NCI-H226 (cell line): ENCODE measurements around the gene RPL13A.
"Not testable (repeated sequence)": the region's sequence is repeated elsewhere in the genome, so short reads cannot be mapped to it uniquely, and the experiment has no call there.

ENCODE experiments used
- DNase-seq: peaks from one replicate; pipeline ENCODE4 v3.0.0-alpha.2; 2015

Gene RPL13A

GRCh38 chr19:49487277-49488045 lies at the start of gene RPL13A:
RPL13A (plus strand) TSS chr19:49487608; CDS start chr19:49487630, 22 bp downstream.
- DNase-seq = peak; percentile 96

DNA sequence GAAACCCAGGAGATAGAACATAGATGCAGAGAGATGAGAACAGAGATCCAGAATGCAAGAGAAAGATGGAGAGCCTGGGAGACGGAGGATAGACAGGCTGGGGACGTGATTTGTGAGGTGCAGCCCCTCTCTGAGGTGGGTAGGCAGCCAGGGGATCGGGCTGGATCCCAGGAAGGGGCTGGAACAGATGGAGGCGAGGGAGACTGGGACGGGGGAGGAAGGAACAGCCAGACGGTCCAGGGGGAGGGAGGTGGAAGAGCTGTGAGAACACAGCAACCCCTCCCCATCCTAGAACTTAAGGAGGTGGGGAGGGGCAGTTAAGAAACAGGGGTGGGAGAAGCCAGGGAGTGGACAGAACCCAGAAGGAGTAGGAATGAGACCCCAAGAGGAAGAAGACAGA lies 49.1 kb upstream of the RPL13A start:
- DNase-seq = no peak

GRCh38 chr19:49439836-49440235 lies 47.6 kb upstream of the RPL13A start:
- DNase-seq = no peak

DNA sequence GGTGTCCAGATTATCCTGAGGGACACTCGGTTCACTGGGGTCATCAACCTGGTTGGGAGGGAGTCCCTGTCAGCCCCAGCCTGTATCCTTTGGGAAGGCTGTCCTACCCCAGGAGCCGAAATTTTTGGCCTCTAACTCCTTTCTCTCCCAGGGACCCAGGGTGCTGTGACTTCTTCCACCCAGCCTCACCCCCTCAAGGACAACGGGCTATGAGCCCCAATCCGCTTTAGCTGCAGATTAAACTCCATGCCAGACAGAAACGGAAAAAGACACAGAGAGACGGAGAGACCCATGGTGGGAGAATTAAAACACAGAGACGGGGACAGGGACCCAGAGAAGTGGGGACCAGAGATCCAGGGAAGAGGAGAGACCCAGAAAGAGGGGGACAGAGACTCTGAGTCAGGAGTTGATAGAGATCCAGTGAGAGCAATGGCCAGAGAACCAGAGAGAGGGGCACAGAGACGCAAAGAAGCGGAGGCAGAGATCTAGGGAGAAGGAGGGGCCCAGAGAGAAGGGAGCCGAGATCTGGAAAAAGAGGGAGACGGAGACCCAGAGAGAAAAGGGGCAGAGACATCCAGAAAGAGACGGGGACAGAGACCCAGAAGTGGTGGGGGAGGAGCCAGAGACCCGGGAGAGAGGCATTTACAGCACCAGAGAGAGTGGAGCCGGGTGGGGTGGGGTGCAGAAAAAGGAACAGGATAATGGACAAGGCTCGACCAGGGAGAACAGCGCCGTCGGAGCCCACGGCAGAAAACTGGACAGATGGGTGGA lies 46.8 kb upstream of the RPL13A start:
- no peak for DNase-seq

GRCh38 chr19:49441210-49441959 lies 46.0 kb upstream of the RPL13A start, which contains the start of gene SLC17A7:
SLC17A7 (minus strand) TSS chr19:49441527; CDS start chr19:49441379, 148 bp downstream.
- no peak for DNase-seq

GRCh38 chr19:49441960-49442350 lies 45.5 kb upstream of the RPL13A start:
- DNase-seq = no peak

- DNase-seq = no peak
These were observed 45.1 kb upstream of the RPL13A start for GRCh38 chr19:49442354-49442753.

DNA sequence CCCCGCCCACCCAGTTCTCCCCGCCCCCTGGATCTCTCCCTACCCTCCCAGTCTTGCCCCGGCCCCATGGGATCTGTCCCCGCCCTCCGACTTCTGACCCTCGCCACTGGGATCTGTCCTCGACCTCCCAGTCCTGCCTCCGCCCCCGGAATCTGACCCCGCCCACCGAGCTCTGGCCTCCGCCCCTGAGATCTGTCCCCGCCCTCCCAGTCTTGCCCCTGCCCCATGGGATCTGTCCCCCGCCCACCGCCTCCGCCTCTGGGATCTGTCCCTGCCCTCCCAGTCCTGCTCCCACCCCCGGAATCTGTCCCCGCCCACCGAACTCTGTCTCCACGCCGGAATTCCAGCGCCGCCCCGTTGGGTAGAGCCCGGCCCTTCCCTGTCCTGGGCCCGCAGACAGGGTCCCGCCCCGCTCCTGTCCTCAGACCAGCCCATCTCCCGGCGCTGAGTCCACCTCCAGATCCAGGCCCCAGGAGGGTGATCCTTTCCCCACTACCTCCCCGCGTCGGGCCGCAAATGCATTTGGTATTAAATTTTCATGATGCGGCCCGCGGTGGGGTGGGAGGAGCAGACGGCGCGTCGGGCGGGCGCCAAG lies 44.5 kb upstream of the RPL13A start:
- peak; percentile 88 for DNase-seq

- DNase-seq = peak; percentile 91
These were observed 43.9 kb upstream of the RPL13A start for GRCh38 chr19:49443366-49444099.

DNA sequence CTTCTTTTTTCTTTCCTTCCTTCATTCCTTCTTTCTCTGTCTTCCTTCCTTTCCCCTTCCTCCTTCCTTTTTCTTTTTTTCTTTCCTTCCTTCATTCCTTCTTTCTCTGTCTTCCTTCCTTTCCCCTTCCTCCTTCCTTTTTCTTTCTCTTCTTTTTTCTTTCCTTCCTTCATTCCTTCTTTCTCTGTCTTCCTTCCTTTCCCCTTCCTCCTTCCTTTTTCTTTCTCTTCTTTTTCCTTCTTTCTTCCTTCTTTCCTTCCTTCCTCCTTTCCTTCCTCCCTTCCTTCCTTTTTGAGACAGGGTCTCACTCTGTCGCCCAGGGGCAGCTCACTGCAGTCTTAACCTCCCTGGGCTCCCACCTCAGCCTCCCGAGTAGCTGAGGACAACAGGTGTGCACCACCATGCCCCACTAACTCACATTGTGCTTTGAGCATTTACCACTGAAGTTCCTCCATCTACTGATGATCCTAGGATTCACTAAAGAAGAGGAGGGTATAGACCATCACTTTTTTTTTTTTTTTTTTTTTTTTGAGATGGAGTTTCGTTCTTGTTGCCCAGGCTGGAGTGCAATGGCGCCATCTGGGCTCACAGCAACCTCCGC lies 43.2 kb upstream of the RPL13A start:
- not testable (repeated sequence) for DNase-seq

DNA sequence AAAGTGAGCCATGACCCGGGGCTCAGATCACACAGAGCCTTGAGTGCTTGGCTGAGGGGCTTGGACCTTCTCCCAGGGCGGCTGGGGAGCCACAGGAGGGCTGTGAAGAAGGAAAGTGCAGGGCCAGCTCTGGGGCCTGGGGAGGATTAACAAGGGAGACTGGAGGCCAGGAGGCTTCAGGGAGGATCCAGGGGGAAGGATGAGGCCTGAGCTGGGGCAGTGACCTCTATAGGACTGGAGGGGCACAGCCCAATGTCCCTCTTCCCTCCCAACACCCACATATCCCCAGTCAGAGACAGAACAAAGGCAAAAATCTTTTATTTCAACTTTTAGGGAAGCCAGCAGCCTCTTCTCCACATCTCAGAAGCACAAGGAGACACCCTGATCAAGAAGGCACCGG lies 41.4 kb upstream of the RPL13A start:
- no peak for DNase-seq

- peak; percentile 25 for DNase-seq
These were observed 39.6 kb upstream of the RPL13A start for GRCh38 chr19:49447485-49448431.

GRCh38 chr19:49448432-49448786 lies 39.0 kb upstream of the RPL13A start:
- no peak for DNase-seq

DNA sequence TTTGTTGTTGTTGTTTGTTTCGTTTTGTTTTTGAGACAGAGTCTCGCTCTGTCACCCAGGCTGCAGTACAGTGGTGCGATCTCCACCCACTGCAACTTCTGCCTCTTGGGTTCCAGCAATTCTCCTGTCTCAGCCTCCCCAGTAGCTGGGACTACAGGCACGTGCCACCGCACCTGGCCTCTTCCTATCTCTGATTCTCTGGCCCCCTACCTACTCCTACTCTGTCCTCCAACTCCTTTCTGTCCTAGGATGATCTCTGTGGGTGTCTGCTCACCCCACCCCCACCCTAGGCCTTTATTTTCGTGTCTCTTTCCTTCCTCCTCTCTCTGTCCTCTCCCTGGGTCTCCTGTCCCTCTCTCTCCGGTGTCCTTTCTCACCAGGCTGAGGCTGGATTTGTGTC lies 37.0 kb upstream of the RPL13A start:
- no peak for DNase-seq

DNA sequence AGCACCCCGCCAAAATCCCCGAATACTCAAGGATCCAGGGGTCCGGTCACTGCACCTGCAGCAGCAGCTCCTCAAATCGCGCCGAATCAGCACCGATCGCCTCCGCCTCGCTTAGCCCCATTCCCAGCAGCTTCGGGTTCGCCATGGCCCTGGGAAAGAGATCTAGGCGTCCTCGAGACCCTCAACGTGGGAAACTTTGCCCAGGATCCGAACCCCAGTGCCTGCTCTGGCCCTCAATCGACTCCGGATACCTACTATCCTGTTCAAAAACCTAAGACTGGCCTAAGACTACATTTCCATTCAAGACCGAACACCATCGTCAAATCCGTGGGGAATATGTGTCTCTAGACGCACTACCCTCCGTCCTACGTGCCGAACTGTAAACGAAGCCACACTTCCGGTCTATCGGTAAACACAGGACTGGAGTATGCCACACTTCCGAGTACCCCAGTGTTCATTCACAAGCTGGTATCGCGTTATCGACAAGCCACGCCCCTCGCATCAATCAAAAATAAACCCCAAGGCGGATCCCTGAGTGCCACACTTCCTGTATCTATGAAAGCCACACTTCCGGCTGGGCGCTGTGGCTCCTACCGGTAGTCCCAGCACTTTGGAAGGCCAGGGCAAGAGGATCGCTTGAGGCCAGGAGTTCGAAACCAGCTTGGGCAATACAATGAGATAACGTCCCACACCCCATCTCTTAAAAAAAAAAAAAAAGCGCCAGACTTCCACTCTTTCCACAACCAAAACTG lies 35.8 kb upstream of the RPL13A start, which contains the start of gene PIH1D1:
TSS of gene PIH1D1 (minus strand) at position 385 of the 752 bp plus-strand sequence. CDS start at position 145, 240 bp downstream.
- peak; percentile 97 for DNase-seq

GRCh38 chr19:49453013-49453756 lies 34.2 kb upstream of the RPL13A start, which contains the start of gene ALDH16A1:
ALDH16A1 (plus strand) TSS chr19:49453225; CDS start chr19:49453332, 107 bp downstream.
- DNase-seq = peak; percentile 96

GRCh38 chr19:49453757-49454240 lies 33.6 kb upstream of the RPL13A start:
- DNase-seq = no peak

- DNase-seq = no peak
These were observed 31.6 kb upstream of the RPL13A start for GRCh38 chr19:49455773-49456172.

DNA sequence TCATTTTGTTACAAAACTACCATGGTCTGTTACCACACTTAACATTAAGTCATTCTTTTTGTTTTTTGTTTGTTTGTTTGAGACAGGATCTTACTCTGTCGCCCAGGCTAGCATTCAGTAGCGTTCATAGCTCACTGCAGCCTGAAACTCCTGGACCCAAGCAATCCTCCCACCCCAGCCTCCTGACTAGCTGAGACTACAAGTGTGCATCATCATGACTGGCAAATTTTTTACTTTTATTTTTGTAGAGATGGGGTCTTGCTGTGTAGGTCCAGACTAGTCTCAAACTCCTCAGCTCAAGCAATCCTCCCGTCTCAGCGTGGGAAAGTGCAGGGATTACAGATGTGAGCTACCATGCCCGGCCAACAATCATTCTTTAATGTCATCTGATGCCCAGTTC lies 31.1 kb upstream of the RPL13A start:
- no peak for DNase-seq
